Memory B cell (primary cell): ENCODE results near the gene ACBD6.

Experiments used
- ATAC-seq: fragments of 150-1000 bp; cut with Tn5 transposase; 2 replicates; pipeline ENCODE4 v1.10.0; 2021; ENCODE audit warnings: low read depth, mild to moderate bottlenecking, moderate library complexity
- DNase-seq, 2 donors: peaks; one replicate each; pipeline ENCODE4 v3.0.0; 2022; ENCODE audit warnings: low spot score in 2 of 2
- H3K27ac Mint-ChIP-seq: one replicate; pipeline ENCODE4 v1.8.0; 2022; ENCODE audit warnings: mild to moderate bottlenecking, moderate library complexity, mixed read lengths
- H3K27me3 Mint-ChIP-seq: one replicate; pipeline ENCODE4 v1.8.0; 2022; ENCODE audit warnings: mixed read lengths
- H3K36me3 Mint-ChIP-seq: one replicate; pipeline ENCODE4 v1.8.0; 2022; ENCODE audit warnings: mild to moderate bottlenecking, mixed read lengths
- H3K4me1 Mint-ChIP-seq: one replicate; pipeline ENCODE4 v1.8.0; 2022; ENCODE audit warnings: mixed read lengths
- H3K4me3 Mint-ChIP-seq: one replicate; pipeline ENCODE4 v1.8.0; 2022; ENCODE audit warnings: mild to moderate bottlenecking, moderate library complexity, mixed read lengths
- H3K9me3 Mint-ChIP-seq: one replicate; pipeline ENCODE4 v1.8.0; 2022; ENCODE audit warnings: mixed read lengths

Gene ACBD6

DNA sequence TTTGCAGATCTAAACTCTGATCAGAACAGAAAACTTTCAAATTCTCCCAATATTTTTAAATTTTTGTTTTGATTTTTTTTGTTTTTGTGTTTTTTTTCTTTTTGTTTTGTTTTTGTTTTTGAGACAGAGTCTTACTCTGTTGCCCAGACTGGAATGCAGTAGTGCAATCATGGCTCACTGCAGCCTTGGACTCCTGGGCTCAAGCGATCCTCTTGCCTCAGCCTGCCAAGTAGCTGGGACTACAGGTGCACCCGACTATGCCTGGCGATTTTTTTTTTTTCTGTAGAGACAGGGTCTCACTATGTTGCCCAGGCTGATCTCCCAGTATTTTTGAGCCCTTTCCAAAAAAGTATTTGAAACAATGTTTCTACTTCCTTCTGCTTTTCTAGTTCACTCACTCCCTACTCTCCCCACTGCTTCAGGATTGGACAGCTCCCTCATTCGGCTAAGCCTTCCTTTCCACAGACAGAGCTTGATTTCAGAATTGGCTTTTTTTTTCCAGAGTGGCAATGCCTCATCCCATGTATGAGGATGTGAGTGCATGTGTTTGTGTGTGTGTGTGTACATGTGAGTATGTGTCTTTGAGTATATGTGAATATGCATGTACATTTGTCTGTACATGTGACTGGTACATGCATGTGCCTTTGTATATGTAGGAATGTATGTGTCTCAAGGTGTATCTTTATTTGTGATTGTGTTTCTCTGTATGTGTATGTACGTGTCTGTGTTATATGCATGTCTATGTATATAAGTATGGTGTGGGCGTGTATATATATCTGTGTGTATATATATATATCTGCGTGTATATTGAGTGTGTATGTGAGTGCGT lies 260.4 kb downstream of the ACBD6 start:
- Mint-ChIP-seq H3K4me3 (no peak overlapping the region), H3K36me3 (no peaks in the 10 kb centered on the region), H3K27me3 (peaks cover 28% of the 10 kb centered on the region), H3K9me3 (no peaks in the 10 kb centered on the region), H3K27ac (no peak overlapping the region), H3K4me1 (peaks cover 5% of the 10 kb centered on the region)
- ATAC-seq (no peak), DNase-seq (no peak)

DNA sequence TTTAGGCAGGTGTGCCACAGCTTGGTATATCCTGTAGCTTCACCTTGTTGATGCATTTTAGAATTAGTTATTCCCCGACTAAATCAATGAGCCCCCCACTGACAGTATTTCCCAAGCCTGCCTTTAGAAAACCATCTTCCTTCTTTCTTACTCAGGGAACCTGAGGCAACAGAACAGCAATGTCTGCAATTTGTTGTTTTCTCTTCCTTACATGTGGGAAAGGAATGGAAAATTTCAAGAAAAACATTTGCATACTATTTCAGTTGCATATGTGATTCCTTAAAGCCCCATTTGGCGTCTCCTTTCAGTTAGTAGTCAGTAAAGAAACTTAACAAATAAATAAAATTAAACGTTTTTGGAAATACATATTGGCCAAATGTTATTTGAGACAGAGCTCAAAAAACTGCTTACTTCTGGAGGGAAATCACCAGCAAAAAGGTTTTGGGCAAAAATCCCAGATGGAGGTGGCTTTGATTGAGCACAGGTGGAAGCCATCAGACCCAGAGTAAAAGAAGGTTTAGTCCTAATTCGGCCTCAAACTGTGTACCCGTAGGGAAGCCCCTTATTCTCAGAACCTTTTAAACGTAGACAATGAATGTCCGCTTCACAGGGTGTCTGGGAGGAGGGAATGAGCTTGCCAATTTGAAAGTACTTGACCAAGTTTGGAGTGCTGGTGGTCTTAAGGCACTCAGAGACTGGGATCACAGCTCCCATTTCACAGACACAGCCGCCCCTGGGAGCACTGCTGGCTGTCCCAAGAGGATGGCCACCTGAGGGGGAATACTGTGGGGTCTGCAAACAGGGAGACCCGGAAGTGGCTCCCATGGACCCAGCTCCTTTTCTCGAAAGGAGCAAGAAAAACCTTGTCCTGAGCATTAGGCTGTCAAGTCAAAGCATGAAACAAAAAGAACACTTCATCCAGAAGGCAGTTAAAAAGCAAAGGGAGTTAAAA lies 263.0 kb downstream of the ACBD6 start:
- Mint-ChIP-seq H3K4me1 (peaks cover 16% of the 10 kb centered on the region), H3K9me3 (no peaks in the 10 kb centered on the region), H3K27me3 (peaks cover 34% of the 10 kb centered on the region), H3K4me3 (no peak overlapping the region), H3K36me3 (no peaks in the 10 kb centered on the region), H3K27ac (no peak overlapping the region)
- DNase-seq (no peak), ATAC-seq (no peak)

DNA sequence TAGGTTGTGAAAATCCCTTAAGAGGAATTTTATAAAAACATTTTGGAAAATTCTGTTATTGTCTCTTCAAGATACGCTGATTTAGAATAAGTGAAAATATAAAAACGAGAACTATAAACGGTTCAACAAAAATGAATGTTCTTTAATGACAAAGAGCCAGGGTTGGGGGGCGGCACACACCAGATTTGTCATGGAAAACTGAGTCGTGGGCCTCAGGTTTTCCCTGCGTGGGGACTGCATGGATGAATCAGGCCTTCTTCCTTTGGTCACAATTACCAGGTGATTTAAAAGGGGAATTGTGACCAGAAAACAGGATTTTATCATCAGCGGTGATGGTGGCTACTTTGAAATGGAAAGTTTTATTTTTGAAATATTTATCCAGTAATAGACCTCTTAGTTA lies 263.7 kb downstream of the ACBD6 start:
- no peak for ATAC-seq
- no peak for DNase-seq
- Mint-ChIP-seq H3K4me1 (peaks cover 17% of the 10 kb centered on the region), H3K27ac (no peak overlapping the region), H3K9me3 (no peaks in the 10 kb centered on the region), H3K4me3 (no peak overlapping the region), H3K36me3 (no peaks in the 10 kb centered on the region), H3K27me3 (peaks cover 40% of the 10 kb centered on the region)
